Testis (tissue), 2 donors: Measurements from ENCODE around the gene TOP1.

ENCODE experiments used
- CTCF ChIP-seq, 3 experiments: fragments of 450-650 bp in 2 of 3; fragments of 200-600 bp in 1 of 3; sonication (generic) in 1 of 3; IDR thresholded peaks; one replicate each; pipeline ENCODE4 v1.5.1; 2016 to 2019; ENCODE audit warnings: antibody characterized with exemption in 3 of 3, mild to moderate bottlenecking in 2 of 3, moderate library complexity in 1 of 3
- POLR2A ChIP-seq: fragments of 450-650 bp; IDR thresholded peaks from one replicate; pipeline ENCODE4 v1.6.1; 2017; ENCODE audit warnings: antibody characterized with exemption, mild to moderate bottlenecking, moderate library complexity

DNA sequence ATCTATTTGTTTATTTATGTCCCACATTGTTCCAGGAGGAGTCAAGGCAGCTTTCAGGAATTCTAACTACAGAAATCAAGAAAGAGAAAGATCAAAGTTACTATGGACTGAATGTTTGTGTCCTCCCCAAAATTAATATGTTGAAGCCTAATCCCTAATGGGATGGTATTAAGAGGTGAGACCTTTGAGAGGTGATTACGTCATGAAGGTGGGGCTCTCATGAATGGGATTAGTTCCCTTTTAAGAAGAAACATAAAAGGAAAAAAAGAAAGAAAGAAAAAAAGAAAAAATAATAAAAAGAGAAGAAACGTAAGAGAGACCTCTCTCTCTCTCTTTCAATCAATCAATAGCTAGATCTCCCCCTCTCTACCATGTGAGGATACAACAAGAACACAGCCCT, 44.7 kb upstream of the TOP1 start:
- TF ChIP-seq POLR2A (no peak), CTCF (IDR thresholded peaks at IDR 0.05) (no peak)
